ENCODE results near the gene CDH20.

CDH20 gene

GRCh38 chr18:61333271-61333745, at the start of gene CDH20:
Gene CDH20 (plus strand): TSS chr18:61333430.
- Histone ChIP-seq H3K4me3 (ENCODE audit: low read length in 2 of 2) (peak within 1 kb of the TSS in 1 of 2 donors; percentile 54), H3K9me3 (ENCODE audit: control insufficient read depth in 2 of 2, low read length in 2 of 2) (no peaks in the 10 kb centered on the region), H3K4me1 (ENCODE audit: control insufficient read depth, insufficient read depth, low read length) (no peaks in the 10 kb centered on the region), H3K36me3 (ENCODE audit: control insufficient read depth in 2 of 2, insufficient read depth in 2 of 2, low read length in 2 of 2) (no peaks in the 10 kb centered on the region), H3K27ac (ENCODE audit: low read length) (no peak within 1 kb of the TSS), H3K9ac (ENCODE audit: low read length in 2 of 2) (no peak within 1 kb of the TSS), H3K27me3 (ENCODE audit: control insufficient read depth in 1 of 2, insufficient read depth in 2 of 2, low read length in 2 of 2) (peaks cover 8 to 9% of the 10 kb centered on the region in 2 donors)

DNA sequence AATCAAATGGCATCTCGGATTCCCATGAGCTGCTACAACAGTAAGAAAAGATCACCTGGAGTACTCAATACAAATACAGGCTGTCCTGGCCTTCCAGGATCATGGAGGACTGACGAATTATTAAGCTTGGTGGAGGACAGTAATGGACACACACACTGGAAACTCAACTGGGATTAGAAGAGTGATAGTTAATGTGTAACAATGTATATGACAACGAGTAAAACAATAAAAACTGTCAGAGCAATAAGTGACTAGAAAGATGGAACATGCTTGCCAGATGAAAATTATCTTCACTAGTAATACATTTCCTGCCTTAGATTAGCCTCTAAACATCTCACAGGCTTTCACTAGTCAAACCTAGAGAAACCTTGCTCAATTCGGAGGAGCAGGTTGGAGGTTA, 49.2 kb upstream of the CDH20 start:
- Histone ChIP-seq H3K27me3 (ENCODE audit: control insufficient read depth in 1 of 2, insufficient read depth in 2 of 2, low read length in 2 of 2) (no peaks in the 10 kb centered on the region), H3K9ac (ENCODE audit: low read length in 2 of 2) (no peak overlapping the region), H3K4me1 (ENCODE audit: control insufficient read depth, insufficient read depth, low read length) (no peaks in the 10 kb centered on the region), H3K36me3 (ENCODE audit: control insufficient read depth in 2 of 2, insufficient read depth in 2 of 2, low read length in 2 of 2) (no peaks in the 10 kb centered on the region), H3K4me3 (ENCODE audit: low read length in 2 of 2) (no peak overlapping the region), H3K9me3 (ENCODE audit: control insufficient read depth in 2 of 2, low read length in 2 of 2) (peaks cover 0 to 3% of the 10 kb centered on the region in 2 donors), H3K27ac (ENCODE audit: low read length) (no peak overlapping the region)

- Histone ChIP-seq H3K27ac (ENCODE audit: low read length) (no peak overlapping the region), H3K27me3 (ENCODE audit: control insufficient read depth in 1 of 2, insufficient read depth in 2 of 2, low read length in 2 of 2) (no peaks in the 10 kb centered on the region)
Measured at GRCh38 chr18:61285777-61286176, 47.5 kb upstream of the CDH20 start.

DNA sequence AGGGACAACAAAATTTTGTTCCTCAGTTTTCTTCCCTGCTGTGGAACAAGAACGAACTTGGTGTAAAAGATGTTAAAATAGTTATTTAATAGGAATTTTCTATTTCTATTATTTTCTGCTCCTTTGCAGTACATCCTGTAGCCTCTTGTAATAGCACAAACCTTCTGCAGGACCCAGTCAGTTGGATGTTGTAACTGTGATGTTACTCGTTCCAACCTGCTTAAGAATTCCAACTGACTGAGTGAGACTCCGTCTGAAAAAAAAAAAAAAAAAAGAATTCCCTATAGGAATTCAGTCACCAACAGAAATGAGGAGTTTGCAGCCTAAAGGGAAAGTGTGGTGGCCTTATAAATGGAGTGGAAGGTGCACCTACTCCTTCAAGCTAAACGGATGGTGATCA, 46.4 kb upstream of the CDH20 start:
- Histone ChIP-seq H3K9me3 (ENCODE audit: control insufficient read depth in 2 of 2, low read length in 2 of 2) (no peaks in the 10 kb centered on the region), H3K27me3 (ENCODE audit: control insufficient read depth in 1 of 2, insufficient read depth in 2 of 2, low read length in 2 of 2) (no peaks in the 10 kb centered on the region), H3K36me3 (ENCODE audit: control insufficient read depth in 2 of 2, insufficient read depth in 2 of 2, low read length in 2 of 2) (no peaks in the 10 kb centered on the region), H3K9ac (ENCODE audit: low read length in 2 of 2) (no peak overlapping the region), H3K27ac (ENCODE audit: low read length) (no peak overlapping the region), H3K4me3 (ENCODE audit: low read length in 2 of 2) (no peak overlapping the region), H3K4me1 (ENCODE audit: control insufficient read depth, insufficient read depth, low read length) (no peaks in the 10 kb centered on the region)

More at GRCh38 chr18:61285777-61286176, 47.5 kb upstream of the CDH20 start:
- Histone ChIP-seq H3K4me3 (ENCODE audit: low read length in 2 of 2) (no peak overlapping the region), H3K4me1 (ENCODE audit: control insufficient read depth, insufficient read depth, low read length) (no peaks in the 10 kb centered on the region), H3K9me3 (ENCODE audit: control insufficient read depth in 2 of 2, low read length in 2 of 2) (peaks cover 0 to 2% of the 10 kb centered on the region in 2 donors), H3K9ac (ENCODE audit: low read length in 2 of 2) (no peak overlapping the region), H3K36me3 (ENCODE audit: control insufficient read depth in 2 of 2, insufficient read depth in 2 of 2, low read length in 2 of 2) (no peaks in the 10 kb centered on the region)

DNA sequence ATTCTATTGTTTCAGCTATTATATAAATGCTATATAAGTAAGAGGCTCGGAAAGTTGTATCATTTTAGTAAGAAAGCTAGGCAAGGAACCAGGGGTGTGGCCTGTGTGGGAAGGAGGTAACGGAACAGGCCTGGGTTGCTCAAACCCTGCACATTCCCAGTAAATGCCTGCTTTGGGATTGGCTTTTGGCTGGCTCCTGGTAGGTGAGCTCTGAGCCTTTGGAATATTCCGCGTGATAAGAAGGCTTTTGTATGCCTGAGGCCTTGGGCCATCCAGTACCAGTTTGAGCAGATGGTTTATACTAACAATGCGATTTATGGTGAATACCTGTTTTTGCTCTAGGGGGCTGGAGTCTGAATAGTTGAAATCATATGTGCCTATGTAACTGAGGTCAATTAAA, 42.6 kb upstream of the CDH20 start:
- Histone ChIP-seq H3K36me3 (ENCODE audit: control insufficient read depth in 2 of 2, insufficient read depth in 2 of 2, low read length in 2 of 2) (no peaks in the 10 kb centered on the region), H3K27me3 (ENCODE audit: control insufficient read depth in 1 of 2, insufficient read depth in 2 of 2, low read length in 2 of 2) (no peaks in the 10 kb centered on the region), H3K4me3 (ENCODE audit: low read length in 2 of 2) (no peak overlapping the region), H3K9ac (ENCODE audit: low read length in 2 of 2) (no peak overlapping the region), H3K27ac (ENCODE audit: low read length) (no peak overlapping the region), H3K9me3 (ENCODE audit: control insufficient read depth in 2 of 2, low read length in 2 of 2) (no peaks in the 10 kb centered on the region), H3K4me1 (ENCODE audit: control insufficient read depth, insufficient read depth, low read length) (no peaks in the 10 kb centered on the region)

GRCh38 chr18:61292280-61293035, 40.8 kb upstream of the CDH20 start:
- Histone ChIP-seq H3K27ac (ENCODE audit: low read length) (no peak overlapping the region), H3K4me1 (ENCODE audit: control insufficient read depth, insufficient read depth, low read length) (no peaks in the 10 kb centered on the region), H3K36me3 (ENCODE audit: control insufficient read depth in 2 of 2, insufficient read depth in 2 of 2, low read length in 2 of 2) (no peaks in the 10 kb centered on the region), H3K9me3 (ENCODE audit: control insufficient read depth in 2 of 2, low read length in 2 of 2) (no peaks in the 10 kb centered on the region), H3K9ac (ENCODE audit: low read length in 2 of 2) (no peak overlapping the region), H3K4me3 (ENCODE audit: low read length in 2 of 2) (no peak overlapping the region), H3K27me3 (ENCODE audit: control insufficient read depth in 1 of 2, insufficient read depth in 2 of 2, low read length in 2 of 2) (no peaks in the 10 kb centered on the region)

- Histone ChIP-seq H3K27me3 (ENCODE audit: control insufficient read depth in 1 of 2, insufficient read depth in 2 of 2, low read length in 2 of 2) (no peaks in the 10 kb centered on the region), H3K9me3 (ENCODE audit: control insufficient read depth in 2 of 2, low read length in 2 of 2) (no peaks in the 10 kb centered on the region), H3K27ac (ENCODE audit: low read length) (no peak overlapping the region)
Measured at GRCh38 chr18:61295153-61295552, 38.1 kb upstream of the CDH20 start.

GRCh38 chr18:61308004-61308403, 25.2 kb upstream of the CDH20 start:
- Histone ChIP-seq H3K9me3 (ENCODE audit: control insufficient read depth in 2 of 2, low read length in 2 of 2) (no peaks in the 10 kb centered on the region), H3K27me3 (ENCODE audit: control insufficient read depth in 1 of 2, insufficient read depth in 2 of 2, low read length in 2 of 2) (no peaks in the 10 kb centered on the region), H3K27ac (ENCODE audit: low read length) (no peak overlapping the region), H3K4me1 (ENCODE audit: control insufficient read depth, insufficient read depth, low read length) (no peaks in the 10 kb centered on the region), H3K36me3 (ENCODE audit: control insufficient read depth in 2 of 2, insufficient read depth in 2 of 2, low read length in 2 of 2) (no peaks in the 10 kb centered on the region), H3K9ac (ENCODE audit: low read length in 2 of 2) (no peak overlapping the region), H3K4me3 (ENCODE audit: low read length in 2 of 2) (no peak overlapping the region)

More at GRCh38 chr18:61295153-61295552, 38.1 kb upstream of the CDH20 start:
- H3K36me3 ChIP-seq (ENCODE audit: control insufficient read depth in 2 of 2, insufficient read depth in 2 of 2, low read length in 2 of 2) = no peaks in the 10 kb centered on the region
- H3K9ac ChIP-seq (ENCODE audit: low read length in 2 of 2) = no peak overlapping the region
- no peak overlapping the region for H3K4me3 ChIP-seq (ENCODE audit: low read length in 2 of 2)
- no peaks in the 10 kb centered on the region for H3K4me1 ChIP-seq (ENCODE audit: control insufficient read depth, insufficient read depth, low read length)

DNA sequence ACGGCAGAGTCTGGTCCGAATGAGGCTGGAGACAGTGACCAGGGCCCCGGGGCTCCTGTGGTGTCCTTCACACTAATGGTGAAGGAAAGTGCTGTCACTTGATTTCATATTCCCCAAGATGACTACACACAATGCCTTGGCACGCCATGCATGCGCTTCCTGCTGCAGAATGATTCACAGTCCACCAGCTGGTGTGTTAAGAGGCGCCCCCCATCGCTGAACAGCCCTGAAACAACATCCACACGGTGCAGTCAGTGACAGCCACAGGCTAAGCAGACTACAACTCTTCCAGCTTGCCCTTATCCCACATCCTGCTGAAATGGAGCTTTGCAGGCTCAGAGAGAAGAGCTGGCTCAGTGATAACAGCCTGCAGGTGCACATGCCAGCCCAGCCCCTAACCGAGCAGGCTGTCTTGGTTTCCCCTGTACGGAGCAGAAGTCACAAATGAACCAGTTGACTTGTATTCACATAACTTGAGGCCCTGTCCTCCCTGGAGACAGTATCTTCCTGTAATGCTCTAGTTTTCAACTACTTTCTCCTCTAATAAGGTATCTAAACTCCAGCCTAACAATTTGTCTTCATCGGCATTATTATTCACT, 24.3 kb upstream of the CDH20 start:
- H3K27me3 ChIP-seq (ENCODE audit: control insufficient read depth in 1 of 2, insufficient read depth in 2 of 2, low read length in 2 of 2) = no peaks in the 10 kb centered on the region
- no peak overlapping the region for H3K9ac ChIP-seq (ENCODE audit: low read length in 2 of 2)
- H3K9me3 ChIP-seq (ENCODE audit: control insufficient read depth in 2 of 2, low read length in 2 of 2) = no peaks in the 10 kb centered on the region
- no peak overlapping the region for H3K27ac ChIP-seq (ENCODE audit: low read length)
- no peaks in the 10 kb centered on the region for H3K4me1 ChIP-seq (ENCODE audit: control insufficient read depth, insufficient read depth, low read length)
- H3K4me3 ChIP-seq (ENCODE audit: low read length in 2 of 2) = no peak overlapping the region
- no peaks in the 10 kb centered on the region for H3K36me3 ChIP-seq (ENCODE audit: control insufficient read depth in 2 of 2, insufficient read depth in 2 of 2, low read length in 2 of 2)

- Histone ChIP-seq H3K9ac (ENCODE audit: low read length in 2 of 2) (no peak overlapping the region), H3K9me3 (ENCODE audit: control insufficient read depth in 2 of 2, low read length in 2 of 2) (peaks cover 0 to 3% of the 10 kb centered on the region in 2 donors), H3K4me3 (ENCODE audit: low read length in 2 of 2) (no peak overlapping the region), H3K27ac (ENCODE audit: low read length) (no peak overlapping the region), H3K36me3 (ENCODE audit: control insufficient read depth in 2 of 2, insufficient read depth in 2 of 2, low read length in 2 of 2) (no peaks in the 10 kb centered on the region), H3K4me1 (ENCODE audit: control insufficient read depth, insufficient read depth, low read length) (no peaks in the 10 kb centered on the region), H3K27me3 (ENCODE audit: control insufficient read depth in 1 of 2, insufficient read depth in 2 of 2, low read length in 2 of 2) (no peaks in the 10 kb centered on the region)
Measured at GRCh38 chr18:61322265-61322873, 10.9 kb upstream of the CDH20 start.

All from stomach smooth muscle (tissue), 2 donors.